ENCODE data around the gene FBXO10. TPM values are rescaled to one million over a fixed set of nuclear protein-coding genes. Genes with fewer than 3 reads are reported as not detected.

FBXO10 gene
- total and polyA plus RNA-seq, 2 donors (not counting 1 experiment from before 2014, with no cell fraction given), result 7.6 to 12.2 TPM

DNA sequence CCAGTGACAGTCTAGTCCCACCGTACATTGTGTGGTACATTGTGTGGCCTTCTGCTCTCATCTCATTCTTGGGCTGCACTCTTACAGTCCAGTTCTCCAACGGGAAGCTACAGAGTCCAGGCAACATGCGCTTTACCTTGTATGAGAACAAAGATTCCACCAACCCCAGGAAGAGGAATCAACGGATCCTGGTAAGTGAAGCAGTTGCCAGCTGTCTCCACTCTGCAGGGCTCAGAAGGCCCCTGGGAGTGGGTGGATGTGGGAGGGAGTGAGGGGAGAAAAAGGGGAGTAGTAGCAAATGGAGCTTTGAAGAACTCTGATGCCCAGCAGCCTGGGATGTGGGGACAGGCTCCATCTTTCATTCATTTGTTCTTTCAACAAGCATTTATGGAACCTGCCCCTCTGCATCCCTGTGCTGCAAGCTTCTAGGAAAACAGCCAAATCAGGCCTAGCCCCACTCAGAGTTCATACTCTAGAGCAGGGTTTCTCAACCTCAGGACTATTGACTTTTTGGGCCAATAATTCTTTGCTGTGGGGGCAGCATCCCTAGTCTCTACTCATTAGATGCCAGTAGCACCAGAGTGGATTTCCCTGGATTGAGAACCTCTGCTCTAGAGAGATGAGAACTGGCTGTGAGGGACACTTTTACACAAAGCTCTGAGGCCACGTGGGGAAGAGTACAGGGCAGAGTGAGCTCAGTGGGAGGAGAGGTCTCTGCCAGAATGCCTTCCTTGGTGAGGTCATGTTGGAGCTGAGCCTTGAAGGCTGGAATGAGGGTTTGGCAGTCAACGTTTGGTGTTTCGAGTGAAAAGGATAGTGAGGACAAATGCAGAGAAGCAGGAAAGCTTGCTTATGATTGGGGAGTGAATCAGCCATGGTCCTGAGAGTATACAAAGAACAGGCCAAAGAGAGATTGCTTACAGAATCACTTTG lies 89.3 kb downstream of the FBXO10 start:
- H3K27ac ChIP-seq (ENCODE audit: insufficient read depth, low read length), result peak overlapping the region; percentile 87
- H3K36me3 ChIP-seq (ENCODE audit: control insufficient read depth, insufficient read depth, low read length), result peaks cover 2% of the 10 kb centered on the region
- no peaks in the 10 kb centered on the region for H3K27me3 ChIP-seq (ENCODE audit: control insufficient read depth, insufficient read depth, low read length)
- H3K4me1 ChIP-seq (ENCODE audit: control insufficient read depth, extremely low read depth, insufficient read depth, low read length), result peaks cover 7% of the 10 kb centered on the region
- H3K4me3 ChIP-seq (replicated peaks in 1 of 4; ENCODE audit: control extremely low read depth in 1 of 4, insufficient read depth in 1 of 4, low read depth in 3 of 4, low read length in 4 of 4), result peak overlapping the region; percentile 64 to 87 (median 77)
- peak overlapping the region; percentile 75 for H3K9ac ChIP-seq (ENCODE audit: insufficient read depth, low read length)
- no peak for TF ChIP-seq EZH2 (IDR thresholded peaks at IDR 0.05; ENCODE audit: low read length, missing control alignments)
- TF ChIP-seq, protein P1, sequence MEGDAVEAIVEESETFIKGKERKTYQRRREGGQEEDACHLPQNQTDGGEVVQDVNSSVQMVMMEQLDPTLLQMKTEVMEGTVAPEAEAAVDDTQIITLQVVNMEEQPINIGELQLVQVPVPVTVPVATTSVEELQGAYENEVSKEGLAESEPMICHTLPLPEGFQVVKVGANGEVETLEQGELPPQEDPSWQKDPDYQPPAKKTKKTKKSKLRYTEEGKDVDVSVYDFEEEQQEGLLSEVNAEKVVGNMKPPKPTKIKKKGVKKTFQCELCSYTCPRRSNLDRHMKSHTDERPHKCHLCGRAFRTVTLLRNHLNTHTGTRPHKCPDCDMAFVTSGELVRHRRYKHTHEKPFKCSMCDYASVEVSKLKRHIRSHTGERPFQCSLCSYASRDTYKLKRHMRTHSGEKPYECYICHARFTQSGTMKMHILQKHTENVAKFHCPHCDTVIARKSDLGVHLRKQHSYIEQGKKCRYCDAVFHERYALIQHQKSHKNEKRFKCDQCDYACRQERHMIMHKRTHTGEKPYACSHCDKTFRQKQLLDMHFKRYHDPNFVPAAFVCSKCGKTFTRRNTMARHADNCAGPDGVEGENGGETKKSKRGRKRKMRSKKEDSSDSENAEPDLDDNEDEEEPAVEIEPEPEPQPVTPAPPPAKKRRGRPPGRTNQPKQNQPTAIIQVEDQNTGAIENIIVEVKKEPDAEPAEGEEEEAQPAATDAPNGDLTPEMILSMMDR (conservative IDR thresholded peaks at IDR 0.05 in 1 of 2, IDR thresholded peaks at IDR 0.05 in 1 of 2; ENCODE audit: low read depth in 1 of 2, low read length in 2 of 2), result no peak
- H3K9me3 ChIP-seq (ENCODE audit: control insufficient read depth, insufficient read depth, low read depth, low read length), result no peaks in the 10 kb centered on the region
- no peak overlapping the region for H2AFZ ChIP-seq (ENCODE audit: low read length)
- H3K79me2 ChIP-seq (ENCODE audit: control insufficient read depth, insufficient read depth, low read length), result peaks cover 20% of the 10 kb centered on the region
- DNase-seq (ENCODE audit: low read depth in 2 of 2), result peak; percentile 94 to 97
- peak overlapping the region; percentile 81 for H3K4me2 ChIP-seq (ENCODE audit: extremely low read depth, insufficient read depth, low read length)
- no peaks in the 10 kb centered on the region for H4K20me1 ChIP-seq (ENCODE audit: control insufficient read depth, extremely low read depth, insufficient read depth, low read length)

DNA sequence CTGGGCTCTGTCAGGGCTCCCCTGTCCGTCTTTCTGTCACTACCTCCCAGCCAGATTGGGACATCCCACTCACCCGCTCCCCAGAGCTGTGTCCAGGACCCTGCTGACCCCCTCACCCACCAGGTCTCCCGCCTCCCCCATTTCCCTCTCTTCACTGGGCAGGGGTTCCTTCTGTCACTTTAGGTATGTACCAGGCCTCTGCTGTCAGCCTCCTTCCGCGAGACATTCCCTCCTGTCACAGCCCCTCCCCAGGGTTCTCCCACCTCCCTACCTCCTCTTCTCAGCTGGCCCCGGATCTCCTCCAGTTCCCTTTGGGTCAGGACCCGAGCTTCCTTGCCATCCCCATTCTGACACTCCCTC lies 89.9 kb downstream of the FBXO10 start:
- H3K4me2 ChIP-seq (ENCODE audit: extremely low read depth, insufficient read depth, low read length), result peak overlapping the region; percentile 74
- H3K36me3 ChIP-seq (ENCODE audit: control insufficient read depth, insufficient read depth, low read length), result peaks cover 2% of the 10 kb centered on the region
- peak overlapping the region; percentile 75 for H3K9ac ChIP-seq (ENCODE audit: insufficient read depth, low read length)
- H3K9me3 ChIP-seq (ENCODE audit: control insufficient read depth, insufficient read depth, low read depth, low read length), result no peaks in the 10 kb centered on the region
- no peaks in the 10 kb centered on the region for H4K20me1 ChIP-seq (ENCODE audit: control insufficient read depth, extremely low read depth, insufficient read depth, low read length)
- H2AFZ ChIP-seq (ENCODE audit: low read length), result peak overlapping the region; percentile 62
- no peak for TF ChIP-seq EZH2 (IDR thresholded peaks at IDR 0.05; ENCODE audit: low read length, missing control alignments)
- TF ChIP-seq, protein P1 (conservative IDR thresholded peaks at IDR 0.05 in 1 of 2, IDR thresholded peaks at IDR 0.05 in 1 of 2; ENCODE audit: low read depth in 1 of 2, low read length in 2 of 2), result no peak
- no peaks in the 10 kb centered on the region for H3K27me3 ChIP-seq (ENCODE audit: control insufficient read depth, insufficient read depth, low read length)
- H3K79me2 ChIP-seq (ENCODE audit: control insufficient read depth, insufficient read depth, low read length), result peaks cover 20% of the 10 kb centered on the region
- peaks cover 7% of the 10 kb centered on the region for H3K4me1 ChIP-seq (ENCODE audit: control insufficient read depth, extremely low read depth, insufficient read depth, low read length)
- no peak for DNase-seq (ENCODE audit: low read depth in 2 of 2)
- peak overlapping the region; percentile 64 to 87 (median 77) for H3K4me3 ChIP-seq (replicated peaks in 1 of 4; ENCODE audit: control extremely low read depth in 1 of 4, insufficient read depth in 1 of 4, low read depth in 3 of 4, low read length in 4 of 4)
- H3K27ac ChIP-seq (ENCODE audit: insufficient read depth, low read length), result peak overlapping the region; percentile 87

DNA sequence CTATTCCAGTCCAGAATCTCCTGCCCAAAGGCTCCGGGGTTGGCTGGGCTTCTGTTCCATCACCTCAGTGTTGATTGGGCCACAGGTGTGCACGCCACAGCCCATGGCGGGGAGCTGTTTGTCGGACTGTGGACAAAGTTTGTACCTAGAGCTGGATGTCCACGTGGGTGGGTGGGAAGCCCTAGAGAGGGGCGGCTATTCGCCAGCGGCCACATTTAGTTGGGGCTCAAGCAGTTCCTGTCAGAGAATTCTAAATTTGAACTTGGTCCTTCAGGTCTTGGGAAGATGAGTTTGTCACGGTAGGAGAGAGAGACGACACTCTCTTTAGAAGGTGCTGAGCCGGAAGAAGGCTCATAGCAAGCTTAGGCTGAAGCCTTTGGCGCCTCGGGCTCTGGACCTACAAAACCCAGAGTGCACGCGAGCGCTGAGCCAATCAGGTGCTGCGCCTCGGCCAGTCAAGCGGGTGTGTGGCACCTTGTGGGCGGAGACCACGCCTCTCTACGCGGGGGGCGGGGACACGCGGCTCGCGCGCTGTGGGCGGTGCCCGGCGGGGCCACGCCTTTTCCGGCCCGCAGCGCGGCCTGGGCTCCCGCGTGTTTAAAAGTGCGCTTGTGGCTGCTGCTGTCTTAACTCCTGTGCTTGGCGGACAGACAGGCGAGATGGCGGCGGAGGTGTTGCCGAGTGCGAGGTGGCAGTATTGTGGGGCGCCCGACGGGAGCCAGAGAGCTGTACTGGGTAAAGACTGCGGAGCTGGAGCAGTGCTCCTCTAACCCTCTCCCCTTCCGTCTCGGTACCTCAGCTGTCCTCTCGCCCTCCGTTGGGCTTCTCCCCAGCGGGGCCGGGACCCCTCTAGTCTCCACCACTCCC lies 90.6 kb downstream of the FBXO10 start, which contains the start of gene POLR1E:
Gene POLR1E, plus strand, starts transcription at position 560 of the 867 bp plus-strand sequence. Its CDS starts 100 bp downstream, at position 660.
- peaks cover 2% of the 10 kb centered on the region for H3K36me3 ChIP-seq (ENCODE audit: control insufficient read depth, insufficient read depth, low read length)
- H2AFZ ChIP-seq (ENCODE audit: low read length), result peak within 1 kb of the TSS; percentile 90
- peaks cover 20% of the 10 kb centered on the region for H3K79me2 ChIP-seq (ENCODE audit: control insufficient read depth, insufficient read depth, low read length)
- no peaks in the 10 kb centered on the region for H4K20me1 ChIP-seq (ENCODE audit: control insufficient read depth, extremely low read depth, insufficient read depth, low read length)
- H3K4me1 ChIP-seq (ENCODE audit: control insufficient read depth, extremely low read depth, insufficient read depth, low read length), result peaks cover 7% of the 10 kb centered on the region
- no peak for TF ChIP-seq EZH2 (IDR thresholded peaks at IDR 0.05; ENCODE audit: low read length, missing control alignments)
- TF ChIP-seq, protein P1 (conservative IDR thresholded peaks at IDR 0.05 in 1 of 2, IDR thresholded peaks at IDR 0.05 in 1 of 2; ENCODE audit: low read depth in 1 of 2, low read length in 2 of 2), result no peak
- H3K9me3 ChIP-seq (ENCODE audit: control insufficient read depth, insufficient read depth, low read depth, low read length), result no peaks in the 10 kb centered on the region
- peak; percentile 86 to 90 for DNase-seq (ENCODE audit: low read depth in 2 of 2)
- no peaks in the 10 kb centered on the region for H3K27me3 ChIP-seq (ENCODE audit: control insufficient read depth, insufficient read depth, low read length)
- peak within 1 kb of the TSS; percentile 90 for H3K4me2 ChIP-seq (ENCODE audit: extremely low read depth, insufficient read depth, low read length)
- peak within 1 kb of the TSS; percentile 75 for H3K9ac ChIP-seq (ENCODE audit: insufficient read depth, low read length)
- H3K27ac ChIP-seq (ENCODE audit: insufficient read depth, low read length), result peak within 1 kb of the TSS; percentile 87
- H3K4me3 ChIP-seq (replicated peaks in 1 of 4; ENCODE audit: control extremely low read depth in 1 of 4, insufficient read depth in 1 of 4, low read depth in 3 of 4, low read length in 4 of 4), result peak within 1 kb of the TSS; percentile 64 to 87 (median 77)

All from fibroblast of lung (primary cell).